Measurements from ENCODE around the gene NINJ2.
"Not testable (repeated sequence)": the region's sequence is repeated elsewhere in the genome, so short reads cannot be mapped to it uniquely, and the experiment has no call there.

Gene NINJ2

DNA sequence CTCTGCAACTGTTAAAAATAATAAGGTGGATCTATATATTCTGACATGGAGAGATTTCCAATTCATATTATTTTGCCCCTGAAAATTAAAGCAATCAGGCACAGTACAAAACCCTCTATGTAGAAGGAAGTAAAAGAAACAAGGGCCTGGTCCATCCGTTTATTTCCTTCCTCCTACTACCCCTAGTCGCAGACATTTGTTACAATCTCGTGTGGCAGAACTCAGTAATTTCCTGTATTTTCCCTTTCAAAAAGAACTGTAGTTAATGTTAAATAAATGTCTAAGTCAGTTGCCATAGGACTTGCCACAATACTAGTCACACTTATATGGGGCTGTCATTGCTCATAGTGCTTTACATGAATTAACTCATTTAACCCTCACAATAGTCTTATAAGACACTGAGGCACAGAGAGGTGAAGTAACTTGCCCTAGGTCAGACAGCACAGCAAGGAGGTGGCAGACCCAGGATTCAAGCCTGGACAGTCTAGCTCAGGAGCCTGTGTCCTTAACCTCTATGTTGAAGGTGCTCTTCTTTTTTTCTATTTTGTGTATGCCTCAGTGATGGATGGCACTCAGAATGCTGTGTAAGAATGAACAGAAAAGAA, 24.2 kb downstream of the NINJ2 start:
- Histone ChIP-seq H3K4me1 (ENCODE audit: insufficient read depth, insufficient read length) (peaks cover 10% of the 10 kb centered on the region), H3K9me3 (ENCODE audit: insufficient read depth, low read length) (no peaks in the 10 kb centered on the region), H3K27me3 (ENCODE audit: insufficient read depth, insufficient read length) (no peaks in the 10 kb centered on the region), H3K36me3 (ENCODE audit: insufficient read depth, insufficient read length, low read length) (no peaks in the 10 kb centered on the region), H3K9ac (ENCODE audit: insufficient read length, low read depth) (no peak overlapping the region), H3K4me3 (ENCODE audit: insufficient read length, low read depth) (no peak overlapping the region)
- DNase-seq (ENCODE audit: low read depth, low spot score): no peak
- TF ChIP-seq ZNF274 (IDR thresholded peaks at IDR 0.05; ENCODE audit: low read depth, low read length) (no peak), SUZ12 (IDR thresholded peaks at IDR 0.05; ENCODE audit: extremely low read depth, insufficient read depth, insufficient read length) (no peak)

DNA sequence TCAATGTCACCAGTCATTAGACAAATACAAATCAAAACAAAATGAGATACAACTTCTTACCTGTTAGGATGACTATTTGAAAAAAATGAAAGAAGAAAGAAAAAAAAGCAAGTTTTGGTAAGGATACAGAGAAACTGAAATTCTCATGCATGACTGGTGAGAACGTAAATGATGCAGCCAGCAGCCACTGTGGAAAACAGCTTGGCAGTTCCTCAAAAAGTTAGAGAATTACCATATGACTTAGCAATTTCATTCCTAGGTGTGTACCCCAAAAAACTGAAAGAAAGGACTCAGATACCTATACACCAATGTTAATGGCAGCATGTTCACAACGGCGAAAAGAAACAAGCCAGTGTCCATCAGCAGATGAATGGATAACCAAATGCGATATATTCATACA, 26.6 kb downstream of the NINJ2 start:
- TF ChIP-seq ZNF274 (IDR thresholded peaks at IDR 0.05; ENCODE audit: low read depth, low read length) (no peak), YY1 (IDR thresholded peaks at IDR 0.05; ENCODE audit: insufficient read depth, insufficient read length) (no peak), SUZ12 (IDR thresholded peaks at IDR 0.05; ENCODE audit: extremely low read depth, insufficient read depth, insufficient read length) (no peak)
- Histone ChIP-seq H3K9me3 (ENCODE audit: insufficient read depth, low read length) (no peaks in the 10 kb centered on the region), H3K27me3 (ENCODE audit: insufficient read depth, insufficient read length) (no peaks in the 10 kb centered on the region), H3K9ac (ENCODE audit: insufficient read length, low read depth) (no peak overlapping the region), H3K36me3 (ENCODE audit: insufficient read depth, insufficient read length, low read length) (no peaks in the 10 kb centered on the region), H3K4me1 (ENCODE audit: insufficient read depth, insufficient read length) (peaks cover 8% of the 10 kb centered on the region), H3K4me3 (ENCODE audit: insufficient read length, low read depth) (no peak overlapping the region)
- no peak for DNase-seq (ENCODE audit: low read depth, low spot score)

DNA sequence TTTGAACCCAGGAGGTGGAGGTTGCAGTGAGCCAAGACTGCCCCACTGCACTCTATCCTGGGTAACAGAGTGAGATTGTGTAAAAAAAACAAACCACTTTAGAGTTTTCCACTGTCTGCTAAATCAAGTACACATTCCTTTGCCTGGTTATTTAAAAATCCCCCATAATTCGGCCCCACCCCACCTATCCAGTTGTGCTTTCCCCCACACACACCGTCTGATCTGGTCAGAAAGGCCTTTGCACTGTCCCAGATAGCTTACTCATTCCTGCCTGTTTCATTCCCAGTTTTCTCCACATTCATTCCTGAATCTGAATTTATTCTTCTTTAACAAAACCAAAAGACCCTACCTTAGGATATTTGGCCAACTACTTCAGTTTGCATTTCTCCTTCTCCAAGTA, 29.5 kb downstream of the NINJ2 start:
- Histone ChIP-seq H3K4me3 (ENCODE audit: insufficient read length, low read depth) (no peak overlapping the region), H3K9me3 (ENCODE audit: insufficient read depth, low read length) (no peaks in the 10 kb centered on the region), H3K36me3 (ENCODE audit: insufficient read depth, insufficient read length, low read length) (no peaks in the 10 kb centered on the region), H3K4me1 (ENCODE audit: insufficient read depth, insufficient read length) (peaks cover 13% of the 10 kb centered on the region), H3K9ac (ENCODE audit: insufficient read length, low read depth) (no peak overlapping the region), H3K27me3 (ENCODE audit: insufficient read depth, insufficient read length) (no peaks in the 10 kb centered on the region)
- DNase-seq (ENCODE audit: low read depth, low spot score): no peak
- TF ChIP-seq YY1 (IDR thresholded peaks at IDR 0.05; ENCODE audit: insufficient read depth, insufficient read length): no peak
- TF ChIP-seq ZNF274 (IDR thresholded peaks at IDR 0.05; ENCODE audit: low read depth, low read length): no peak
- TF ChIP-seq SUZ12 (IDR thresholded peaks at IDR 0.05; ENCODE audit: extremely low read depth, insufficient read depth, insufficient read length): no peak

DNA sequence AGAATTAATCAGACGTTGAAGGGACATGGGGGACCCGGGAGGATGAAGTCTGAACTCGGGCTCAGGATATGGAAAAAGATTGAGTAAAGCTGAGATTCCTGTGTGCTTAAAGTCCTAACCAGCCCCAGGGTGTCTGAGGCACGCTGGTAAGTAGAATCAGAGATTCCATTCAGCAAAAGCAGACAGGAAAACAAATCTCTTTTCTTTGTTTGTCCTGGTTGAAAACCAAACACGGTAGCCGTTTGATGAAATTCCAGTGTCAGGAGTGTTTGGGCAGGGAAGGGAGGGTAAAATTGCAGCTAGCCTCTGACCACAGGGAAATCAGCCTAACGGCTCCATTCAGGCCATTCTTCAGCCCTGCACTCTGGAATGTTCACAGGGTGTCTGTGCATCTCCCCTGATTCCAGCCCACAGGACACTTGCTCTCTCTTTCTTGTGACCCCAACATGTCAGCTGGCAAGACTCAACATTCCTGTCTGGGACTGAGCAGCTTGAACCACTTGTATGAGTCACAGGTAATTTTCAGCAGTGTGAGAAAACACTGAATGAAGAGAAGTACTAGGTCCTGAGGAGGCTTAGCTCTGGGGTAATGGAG, 31.0 kb downstream of the NINJ2 start:
- Histone ChIP-seq H3K4me3 (ENCODE audit: insufficient read length, low read depth) (peak overlapping the region; percentile 51), H3K4me1 (ENCODE audit: insufficient read depth, insufficient read length) (peaks cover 18% of the 10 kb centered on the region), H3K9me3 (ENCODE audit: insufficient read depth, low read length) (no peaks in the 10 kb centered on the region), H3K36me3 (ENCODE audit: insufficient read depth, insufficient read length, low read length) (no peaks in the 10 kb centered on the region), H3K9ac (ENCODE audit: insufficient read length, low read depth) (peak overlapping the region; percentile 76), H3K27me3 (ENCODE audit: insufficient read depth, insufficient read length) (no peaks in the 10 kb centered on the region)
- DNase-seq (ENCODE audit: low read depth, low spot score): peak; percentile 88
- TF ChIP-seq YY1 (IDR thresholded peaks at IDR 0.05; ENCODE audit: insufficient read depth, insufficient read length) (no peak), SUZ12 (IDR thresholded peaks at IDR 0.05; ENCODE audit: extremely low read depth, insufficient read depth, insufficient read length) (no peak), ZNF274 (IDR thresholded peaks at IDR 0.05; ENCODE audit: low read depth, low read length) (no peak)

DNA sequence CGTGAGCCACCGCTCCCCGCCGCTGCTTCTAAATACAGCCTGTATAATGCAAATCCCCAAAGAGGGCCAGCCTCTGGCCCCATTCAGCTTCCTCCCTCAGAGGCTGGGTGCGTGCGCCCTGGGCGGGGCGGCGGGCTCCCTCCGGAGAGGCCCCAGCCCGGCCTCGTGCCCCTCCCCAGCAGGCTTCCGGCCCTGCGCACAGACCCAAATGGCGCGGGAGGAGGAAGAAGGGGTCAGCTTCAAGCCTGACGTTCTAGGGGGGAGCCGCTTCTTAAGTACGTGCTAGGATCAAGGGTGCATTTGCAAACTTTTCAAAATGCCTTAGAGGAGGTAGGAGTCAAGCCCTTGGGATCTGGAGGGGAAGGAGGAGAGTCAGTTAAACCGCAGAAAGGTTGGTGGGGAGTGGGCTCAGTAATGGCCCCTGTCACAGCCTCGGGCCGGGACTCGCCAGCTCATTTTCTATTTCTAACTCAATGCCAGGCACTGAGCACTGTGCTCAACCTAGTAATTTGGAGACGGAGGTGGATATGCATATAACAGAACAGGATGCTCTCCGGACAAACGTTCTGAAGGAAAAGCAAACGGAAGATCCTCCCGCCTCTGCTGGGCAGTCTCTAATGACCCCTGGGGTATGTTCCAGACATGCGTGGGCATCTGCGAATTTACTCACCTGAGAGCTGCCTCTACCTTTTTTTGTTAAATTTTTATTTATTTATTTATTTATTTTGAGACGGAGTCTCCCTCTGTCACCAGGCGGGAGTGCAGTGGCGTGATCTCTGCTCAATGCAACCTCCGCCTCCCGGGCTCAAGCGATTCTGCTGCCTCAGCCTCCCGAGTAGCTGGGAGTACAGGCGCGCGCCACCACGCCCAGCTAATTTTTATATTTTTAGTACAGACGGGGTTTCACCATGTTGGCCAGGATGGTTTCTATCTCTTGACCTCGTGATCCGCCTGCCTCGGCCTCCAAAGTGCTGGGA, 32.3 kb downstream of the NINJ2 start:
- DNase-seq (ENCODE audit: low read depth, low spot score): peak; percentile 98

DNA sequence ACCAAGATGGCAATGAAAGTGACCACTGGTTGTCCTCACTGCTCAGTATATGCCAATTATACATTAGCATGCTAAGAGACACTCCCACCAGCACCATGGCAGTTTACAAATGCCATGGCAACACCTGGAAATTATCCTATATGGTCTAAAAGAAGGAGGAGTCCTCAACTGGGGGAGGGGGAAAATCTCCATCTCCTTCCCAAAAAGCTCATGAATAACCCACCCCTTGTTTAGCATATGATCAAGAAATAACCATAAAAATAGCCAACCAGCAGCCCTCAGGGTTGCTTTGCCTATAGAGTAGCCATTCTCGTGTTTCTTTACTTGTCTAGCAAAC, 34.5 kb downstream of the NINJ2 start:
- not testable (repeated sequence) for H3K4me3 ChIP-seq (ENCODE audit: insufficient read length, low read depth); H3K9me3 ChIP-seq (ENCODE audit: insufficient read depth, low read length); H3K27me3 ChIP-seq (ENCODE audit: insufficient read depth, insufficient read length); DNase-seq (ENCODE audit: low read depth, low spot score); H3K9ac ChIP-seq (ENCODE audit: insufficient read length, low read depth); H3K36me3 ChIP-seq (ENCODE audit: insufficient read depth, insufficient read length, low read length)
- peaks cover 18% of the 10 kb centered on the region for H3K4me1 ChIP-seq (ENCODE audit: insufficient read depth, insufficient read length)

More for the DNA sequence above, 32.3 kb downstream of the NINJ2 start:
- H3K36me3 ChIP-seq (ENCODE audit: insufficient read depth, insufficient read length, low read length): no peaks in the 10 kb centered on the region
- no peaks in the 10 kb centered on the region for H3K9me3 ChIP-seq (ENCODE audit: insufficient read depth, low read length)
- H3K9ac ChIP-seq (ENCODE audit: insufficient read length, low read depth): peak overlapping the region; percentile 66
- H3K4me1 ChIP-seq (ENCODE audit: insufficient read depth, insufficient read length): peaks cover 18% of the 10 kb centered on the region
- TF ChIP-seq SUZ12 (IDR thresholded peaks at IDR 0.05; ENCODE audit: extremely low read depth, insufficient read depth, insufficient read length) (no peak), YY1 (IDR thresholded peaks at IDR 0.05; ENCODE audit: insufficient read depth, insufficient read length) (peak; percentile 30), ZNF274 (IDR thresholded peaks at IDR 0.05; ENCODE audit: low read depth, low read length) (no peak)
- no peaks in the 10 kb centered on the region for H3K27me3 ChIP-seq (ENCODE audit: insufficient read depth, insufficient read length)
- peak overlapping the region; percentile 51 for H3K4me3 ChIP-seq (ENCODE audit: insufficient read length, low read depth)
